Keratinocyte (primary cell): ENCODE data around the gene MARCHF2. TPM values are rescaled to one million over a fixed set of nuclear protein-coding genes. Genes with fewer than 3 reads are reported as not detected.

Experiments
- DNase-seq: peaks from one replicate; pipeline ENCODE4 v3.0.0-alpha.2; 2011; ENCODE audit warnings: low read depth, missing footprints, low spot score
- FAIRE-seq: peaks from 2 replicates; lab custom pipeline; 2011; peaks lifted over from hg19 to GRCh38; lab: Jason Lieb, UNC
- H2AFZ ChIP-seq: 2 replicates; pipeline ENCODE4 v1.6.0; 2012; ENCODE audit warnings: low read length, control low read depth, inconsistent platforms; ENCODE audit not compliant: control insufficient read depth
- H3K27ac ChIP-seq: 2 replicates; pipeline ENCODE4 v1.5.1; 2011; ENCODE audit warnings: low read length; ENCODE audit not compliant: control insufficient read depth, insufficient read depth
- H3K27me3 ChIP-seq: 3 replicates; pipeline ENCODE4 v1.6.0; 2011; ENCODE audit warnings: low read length; ENCODE audit not compliant: control insufficient read depth, insufficient read depth; ENCODE audit errors: extremely low read depth
- H3K36me3 ChIP-seq, 2 experiments: 2 replicates in 1 of 2; 3 replicates in 1 of 2; pipeline ENCODE4 v1.5.1; 2011; ENCODE audit warnings: low read length in 2 of 2, mild to moderate bottlenecking in 1 of 2; ENCODE audit not compliant: control insufficient read depth in 2 of 2, insufficient read depth in 2 of 2; ENCODE audit errors: extremely low read depth in 1 of 2
- H3K4me1 ChIP-seq: 3 replicates; pipeline ENCODE4 v1.5.1; 2011; ENCODE audit warnings: low read length; ENCODE audit not compliant: control insufficient read depth, insufficient read depth; ENCODE audit errors: extremely low read depth
- H3K4me2 ChIP-seq: 3 replicates; pipeline ENCODE4 v1.6.0; 2011; ENCODE audit warnings: low read depth, low read length; ENCODE audit not compliant: control insufficient read depth, insufficient read depth; ENCODE audit errors: extremely low read depth
- H3K4me3 ChIP-seq, 3 experiments: fragments of 200-600 bp in 1 of 3; sonication (generic) in 1 of 3; 2 replicates in 2 of 3; 3 replicates in 1 of 3; pipeline ENCODE4 v1.5.1; 2011 to 2016; ENCODE audit warnings: low read length in 3 of 3, mild to moderate bottlenecking in 3 of 3, control low read depth in 2 of 3, inconsistent platforms in 1 of 3, low read depth in 1 of 3, mixed read lengths in 1 of 3, mixed run types in 1 of 3, moderate library complexity in 1 of 3; ENCODE audit not compliant: control insufficient read depth in 2 of 3, insufficient read depth in 2 of 3; ENCODE audit errors: extremely low read depth in 1 of 3
- H3K79me2 ChIP-seq: 2 replicates; pipeline ENCODE4 v1.6.0; 2012; ENCODE audit warnings: low read length; ENCODE audit not compliant: control insufficient read depth, insufficient read depth
- H3K9ac ChIP-seq: 3 replicates; pipeline ENCODE4 v1.6.0; 2011; ENCODE audit warnings: low read length; ENCODE audit not compliant: control insufficient read depth, insufficient read depth; ENCODE audit errors: extremely low read depth
- H3K9me1 ChIP-seq: 3 replicates; pipeline ENCODE4 v1.6.0; 2011; ENCODE audit warnings: low read length; ENCODE audit not compliant: control insufficient read depth, insufficient read depth; ENCODE audit errors: extremely low read depth
- H3K9me3 ChIP-seq: 2 replicates; pipeline ENCODE4 v1.5.1; 2012; ENCODE audit warnings: low read depth, low read length; ENCODE audit not compliant: control insufficient read depth
- H4K20me1 ChIP-seq: 3 replicates; pipeline ENCODE4 v1.6.0; 2011; ENCODE audit warnings: low read length; ENCODE audit not compliant: control insufficient read depth, insufficient read depth; ENCODE audit errors: extremely low read depth
- CTCF ChIP-seq, 3 experiments: IDR thresholded peaks in 1 of 3; conservative IDR thresholded peaks in 1 of 3; optimal IDR thresholded peaks in 1 of 3; 2 replicates in 2 of 3; 3 replicates in 1 of 3; pipeline versions ENCODE3 to v1.5.1; 2011; ENCODE audit warnings: low read length in 3 of 3, mild to moderate bottlenecking in 3 of 3, moderate library complexity in 2 of 3, control low read depth in 1 of 3, inconsistent platforms in 1 of 3; ENCODE audit not compliant: insufficient read depth in 2 of 3; ENCODE audit errors: extremely low read depth in 1 of 3
- EZH2 ChIP-seq: IDR thresholded peaks from one replicate; pipeline ENCODE4 v1.6.1; 2012; ENCODE audit warnings: inconsistent platforms, mild to moderate bottlenecking, low read length, moderate library complexity
- dilution Hi-C: fragments of 300-500 bp; cut with MboI; formaldehyde crosslinking; loops from one replicate; pipeline ENCODE4 v1.7.0; 2020; ENCODE audit warnings: low sequenced_read_pairs; ENCODE audit not compliant: extremely low pct_ligation_motif_present
- polyA plus RNA-seq, 5 experiments: library from polyadenylated mRNA; depleted of rRNA in 3 of 5; stranded (reverse) in 3 of 5; stranded (forward) in 1 of 5; unstranded in 1 of 5; fragments of >200 nt; gene quantifications; 1 replicate in 1 of 5; 2 replicates in 3 of 5; 3 replicates in 1 of 5; pipeline versions ENCODE4 v1.2.1 to v1.2.3, GENCODE V29; 2011 to 2012; ENCODE audit warnings: missing spikeins in 2 of 5, low read depth in 1 of 5, low replicate concordance in 1 of 5

MARCHF2 gene
- polyA plus RNA-seq, 1 donor (not counting 4 experiments of a cell fraction or from before 2014, with no cell fraction given), result 13.7 TPM

- TF ChIP-seq CTCF (optimal IDR thresholded peaks at IDR 0.05 in 1 of 3, IDR thresholded peaks at IDR 0.05 in 1 of 3, conservative IDR thresholded peaks at IDR 0.05 in 1 of 3; ENCODE audit: extremely low read depth in 1 of 3, insufficient read depth in 2 of 3, low read length in 3 of 3) (no peak), EZH2 (no peak)
- FAIRE-seq, result no peak
- Histone ChIP-seq H3K9me1 (peaks cover 7% of the 10 kb centered on the region), H3K27ac (no peak overlapping the region), H3K9ac (no peak overlapping the region), H3K4me1 (peaks cover 29% of the 10 kb centered on the region), H3K36me3 (no peaks in the 10 kb centered on the region), H3K9me3 (no peaks in the 10 kb centered on the region), H3K79me2 (peaks cover 43% of the 10 kb centered on the region), H3K4me2 (no peak overlapping the region), H2AFZ (no peak overlapping the region), H4K20me1 (peaks cover 5% of the 10 kb centered on the region), H3K4me3 (no peak overlapping the region), H3K27me3 (no peaks in the 10 kb centered on the region)
- dilution Hi-C loops, result no loop called here
- no peak for DNase-seq
Measured at GRCh38 chr19:8392017-8392591, 21.0 kb upstream of the MARCHF2 start.

- Histone ChIP-seq H3K9ac (no peak overlapping the region), H3K4me2 (no peak overlapping the region), H3K79me2 (peaks cover 55% of the 10 kb centered on the region), H2AFZ (no peak overlapping the region), H4K20me1 (peaks cover 5% of the 10 kb centered on the region), H3K4me3 (no peak overlapping the region), H3K27ac (no peak overlapping the region), H3K27me3 (no peaks in the 10 kb centered on the region), H3K4me1 (peaks cover 37% of the 10 kb centered on the region), H3K9me3 (no peaks in the 10 kb centered on the region), H3K36me3 (peaks cover 0 to 3% of the 10 kb centered on the region in 2 experiments), H3K9me1 (peaks cover 10% of the 10 kb centered on the region)
- DNase-seq (no peak), FAIRE-seq (no peak)
- dilution Hi-C loops, result no loop called here
- TF ChIP-seq CTCF (optimal IDR thresholded peaks at IDR 0.05 in 1 of 3, IDR thresholded peaks at IDR 0.05 in 1 of 3, conservative IDR thresholded peaks at IDR 0.05 in 1 of 3; ENCODE audit: extremely low read depth in 1 of 3, insufficient read depth in 2 of 3, low read length in 3 of 3), result no peak
- TF ChIP-seq EZH2, result no peak
Measured at GRCh38 chr19:8393192-8393870, 19.8 kb upstream of the MARCHF2 start.
